OCI-M2 (cell line): Measurements from ENCODE around the gene SMAD3.

Experiments used
- DNase-seq: peaks from one replicate; lab custom pipeline; 2025; ENCODE audit not compliant: unreplicated experiment; lab: John Stamatoyannopoulos, UW

SMAD3 gene

DNA sequence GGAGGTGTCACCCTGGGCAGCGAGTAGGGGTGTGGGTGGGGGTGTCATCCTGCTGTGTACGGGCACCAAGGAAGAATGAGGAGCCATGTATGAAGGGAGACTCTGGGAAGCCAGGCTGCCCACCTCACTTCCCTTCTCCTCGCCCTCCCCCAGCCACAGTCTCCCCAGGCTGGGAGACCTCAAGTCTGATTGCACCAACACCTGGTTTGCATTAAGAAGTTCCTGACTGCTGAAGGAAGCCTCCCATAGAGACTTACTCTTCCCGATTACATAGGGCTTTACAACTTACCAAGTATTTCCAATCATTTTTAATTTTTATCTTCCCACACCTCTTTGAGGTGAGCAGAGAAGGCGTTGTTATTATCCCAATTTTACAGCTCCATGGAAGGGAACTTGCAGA lies 29.5 kb upstream of the SMAD3 start:
- DNase-seq: no peak

DNA sequence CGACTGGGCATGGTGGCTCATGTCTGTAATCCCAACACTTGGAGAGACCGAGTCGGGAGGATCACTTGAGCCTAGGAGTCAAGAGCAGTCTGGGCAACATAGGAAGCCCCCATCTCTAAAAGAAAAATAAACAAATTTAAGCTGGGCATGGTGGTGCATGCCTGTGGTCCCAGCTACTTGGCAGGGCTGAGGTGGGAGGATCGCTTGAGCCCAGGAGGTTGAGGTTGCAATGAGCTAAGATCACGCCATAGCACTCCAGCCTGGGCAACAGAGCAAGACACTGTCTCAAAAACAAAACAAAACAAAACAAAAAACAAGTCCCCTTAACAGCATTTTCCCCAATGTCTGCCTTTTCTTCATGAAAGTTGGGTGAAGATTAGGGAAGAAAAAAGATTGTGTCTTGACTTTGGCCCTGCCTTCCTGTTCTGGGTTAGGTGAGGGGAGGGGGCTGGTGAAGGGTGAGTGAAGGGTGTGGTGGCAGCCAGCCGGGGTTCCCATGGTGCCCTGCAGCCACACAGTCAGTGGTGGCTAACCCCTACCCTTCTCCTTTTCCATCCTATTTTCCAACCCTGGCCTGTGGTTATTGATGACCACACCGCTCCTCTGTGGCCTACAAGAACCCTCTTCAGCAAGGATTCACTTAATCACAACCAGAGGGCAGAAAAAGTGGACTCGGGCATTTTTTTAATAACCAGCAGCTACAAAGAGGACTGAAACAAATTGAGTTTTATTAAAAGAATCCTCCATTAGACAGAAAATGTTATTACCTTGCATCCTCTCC lies 28.4 kb upstream of the SMAD3 start:
- no peak for DNase-seq

GRCh38 chr15:67037694-67038093 lies 27.7 kb upstream of the SMAD3 start:
- DNase-seq: no peak

GRCh38 chr15:67038736-67039135 lies 26.7 kb upstream of the SMAD3 start:
- no peak for DNase-seq

GRCh38 chr15:67039384-67040075 lies 25.9 kb upstream of the SMAD3 start:
- DNase-seq: no peak

- DNase-seq: no peak
Measured at GRCh38 chr15:67040277-67040676, 25.1 kb upstream of the SMAD3 start.

DNA sequence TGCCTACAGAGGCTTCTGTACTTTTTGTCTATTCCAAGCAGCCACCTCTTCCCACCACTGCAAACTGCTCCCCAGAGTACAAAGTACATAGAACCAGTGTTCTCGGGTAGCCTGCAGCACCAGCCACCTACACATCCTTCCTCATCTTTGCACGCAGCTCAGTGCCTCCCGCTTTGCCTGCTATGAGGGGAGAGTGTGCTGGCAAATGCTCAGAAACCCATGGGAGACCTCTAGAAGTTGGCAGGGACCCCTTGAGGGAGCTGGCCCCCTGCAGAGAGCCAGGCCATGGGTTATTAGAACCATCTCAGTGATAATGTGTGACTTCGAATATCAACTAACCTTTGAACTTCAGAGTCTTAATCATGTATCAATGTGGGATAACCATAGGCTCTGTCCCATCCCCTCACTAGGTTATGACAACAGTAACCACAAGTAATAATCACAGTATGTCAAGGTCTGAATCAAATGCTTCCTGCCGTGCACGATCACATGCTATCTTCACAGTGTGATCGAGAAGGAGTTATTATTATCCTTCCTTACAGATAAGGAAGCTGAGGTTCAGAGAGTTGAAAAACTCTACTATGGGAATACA lies 22.8 kb upstream of the SMAD3 start:
- DNase-seq: no peak

GRCh38 chr15:67043939-67044771 lies 21.2 kb upstream of the SMAD3 start:
- DNase-seq: no peak

- DNase-seq: no peak
Measured at GRCh38 chr15:67047149-67047661, 18.2 kb upstream of the SMAD3 start.

GRCh38 chr15:67048281-67049279 lies 16.8 kb upstream of the SMAD3 start:
- DNase-seq: no peak

- no peak for DNase-seq
Measured at GRCh38 chr15:67049351-67050044, 15.9 kb upstream of the SMAD3 start.

GRCh38 chr15:67050062-67050461 lies 15.3 kb upstream of the SMAD3 start:
- no peak for DNase-seq

- DNase-seq: no peak
Measured at GRCh38 chr15:67050522-67051087, 14.8 kb upstream of the SMAD3 start.

DNA sequence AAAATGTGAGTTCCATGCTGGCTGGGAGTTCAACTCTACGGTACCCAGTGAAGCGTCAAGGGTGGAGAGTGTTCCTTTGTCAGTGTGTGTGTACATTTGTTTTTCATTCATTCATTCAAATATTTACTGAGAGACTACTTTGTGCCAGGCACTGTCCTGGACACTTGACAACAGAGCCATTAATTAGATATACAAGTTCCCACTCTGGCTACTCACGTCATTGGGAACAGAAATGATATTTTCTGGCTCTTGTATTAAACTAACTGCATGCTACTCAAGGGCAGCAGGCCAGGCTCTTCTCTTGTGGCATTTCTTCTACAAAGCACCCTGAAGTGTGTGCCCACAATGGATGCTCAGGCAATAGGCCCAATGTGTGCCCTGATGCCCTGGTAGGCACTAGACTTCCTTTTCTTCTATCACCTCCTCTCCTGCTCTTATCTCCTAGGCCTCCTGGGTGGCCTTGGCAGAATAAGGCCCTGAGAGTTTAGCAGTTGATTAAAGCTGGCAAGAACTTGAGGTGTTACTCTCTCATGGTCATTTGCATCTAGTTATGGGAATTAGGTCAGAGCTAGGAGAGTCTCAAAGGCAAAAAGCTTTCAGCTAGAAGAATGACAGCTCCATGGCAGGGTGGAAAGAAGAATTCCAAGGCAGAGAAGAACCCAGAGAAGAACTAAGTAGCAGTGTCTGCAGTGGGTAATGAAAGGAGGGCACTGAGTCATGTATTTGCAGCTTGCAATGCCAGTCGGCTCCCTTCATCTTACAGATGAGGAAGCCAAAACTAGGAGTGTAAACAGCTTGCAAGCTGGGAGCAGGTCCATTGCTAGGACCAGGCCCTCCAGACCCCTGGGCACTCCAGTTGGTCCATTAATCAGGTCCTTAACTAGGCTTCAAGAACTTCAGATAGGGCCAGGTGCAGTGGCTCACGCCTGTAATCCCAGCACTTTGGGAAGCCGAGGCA lies 14.0 kb upstream of the SMAD3 start:
- DNase-seq: no peak

DNA sequence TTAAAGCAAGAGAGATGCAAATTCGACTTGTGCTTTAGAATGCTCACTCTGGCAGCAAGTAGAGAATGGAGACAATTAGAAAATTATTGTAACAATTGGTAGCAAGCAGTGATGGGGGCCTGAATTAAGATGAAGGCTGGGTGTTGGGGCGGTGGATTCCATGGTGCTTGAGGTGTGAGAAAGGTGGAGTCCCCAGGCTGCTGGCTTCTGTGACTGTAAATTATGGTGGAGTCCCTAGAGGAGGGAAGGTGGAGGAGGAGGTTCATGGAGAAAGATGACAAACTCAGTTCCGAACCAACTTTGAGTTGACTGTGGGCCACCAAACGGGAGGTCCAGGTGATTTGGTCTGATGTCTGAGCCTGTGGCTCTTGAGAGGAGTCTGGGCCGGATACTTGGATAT lies 10.7 kb upstream of the SMAD3 start:
- DNase-seq: no peak

- no peak for DNase-seq
Measured at GRCh38 chr15:67059127-67059553, 6.3 kb upstream of the SMAD3 start.

- DNase-seq: no peak
Measured at GRCh38 chr15:67061811-67062368, 3.5 kb upstream of the SMAD3 start.
